Caco-2 (cell line): ENCODE results near the gene PSMG3. TPM values are rescaled to one million over a fixed set of nuclear protein-coding genes. Genes with fewer than 3 reads are reported as not detected.

Experiments
- BruUV-seq: library from RNA; stranded (reverse); fragments of 400-500 nt; replicated peaks from 2 replicates; lab custom pipeline; 2021; lab: Mats Ljungman, UMichigan
- CTCF ChIA-PET: fragments of 300-600 bp; sonication (Branson Sonifier 250); formaldehyde crosslinking; loops from one replicate; lab custom pipeline; 2022; ENCODE audit warnings: antibody characterized with exemption; lab: Charles Lee
- POLR2A ChIA-PET: fragments of 300-600 bp; sonication (Branson Sonifier 250); formaldehyde crosslinking; loops from one replicate; lab custom pipeline; 2022; ENCODE audit warnings: antibody characterized with exemption; lab: Charles Lee
- DNase-seq, 2 experiments: peaks; one replicate each; pipeline versions ENCODE4 v3.0.0 to v3.0.0-alpha.2; 2020 to 2022
- H3K27me3 ChIP-seq: replicated peaks from 2 replicates; pipeline ENCODE4 v1.6.0; 2011; ENCODE audit warnings: low read length; ENCODE audit not compliant: control insufficient read depth, insufficient read depth
- H3K36me3 ChIP-seq: 2 replicates; pipeline ENCODE4 v1.5.1; 2011; ENCODE audit warnings: low read length; ENCODE audit not compliant: control insufficient read depth, insufficient read depth
- H3K4me1 ChIP-seq: fragments of 250-450 bp; sonication (Bioruptor Pico); 2 replicates; pipeline ENCODE4 v1.5.1; 2020; ENCODE audit warnings: mild to moderate bottlenecking
- H3K4me3 ChIP-seq: 2 replicates; pipeline ENCODE4 v1.5.1; 2011; ENCODE audit warnings: low read depth, mild to moderate bottlenecking, control low read depth, low read length
- H3K9me3 ChIP-seq: fragments of 250-450 bp; sonication (Bioruptor Pico); 2 replicates; pipeline ENCODE4 v1.5.1; 2020; ENCODE audit warnings: mild to moderate bottlenecking, moderate library complexity
- H3K27ac Mint-ChIP-seq: one replicate; pipeline ENCODE4 v1.8.0; 2022; ENCODE audit warnings: mixed read lengths; ENCODE audit not compliant: unreplicated experiment
- H3K27me3 Mint-ChIP-seq: one replicate; pipeline ENCODE4 v1.8.0; 2022; ENCODE audit warnings: mixed read lengths; ENCODE audit not compliant: insufficient read depth, unreplicated experiment
- H3K36me3 Mint-ChIP-seq: one replicate; pipeline ENCODE4 v1.8.0; 2022; ENCODE audit warnings: mild to moderate bottlenecking, mixed read lengths; ENCODE audit not compliant: insufficient read depth, unreplicated experiment
- H3K4me1 Mint-ChIP-seq: one replicate; pipeline ENCODE4 v1.8.0; 2022; ENCODE audit warnings: low read depth, mixed read lengths; ENCODE audit not compliant: unreplicated experiment
- H3K4me3 Mint-ChIP-seq: one replicate; pipeline ENCODE4 v1.8.0; 2022; ENCODE audit warnings: mild to moderate bottlenecking, moderate library complexity, mixed read lengths; ENCODE audit not compliant: unreplicated experiment
- H3K9me3 Mint-ChIP-seq: one replicate; pipeline ENCODE4 v1.8.0; 2022; ENCODE audit warnings: mixed read lengths; ENCODE audit not compliant: unreplicated experiment
- intact Hi-C: fragments of 100-400 bp; cut with micrococcal nuclease; formaldehyde crosslinking; loops from one replicate; pipeline ENCODE4 v1.10.0; 2022; ENCODE audit not compliant: unreplicated experiment
- total RNA-seq: library from RNA; stranded (reverse); gene quantifications from 2 replicates; pipeline ENCODE4 v1.2.3, GENCODE V29; 2022
- TF ChIP-seq, protein P1 (sequence below), 2 experiments: fragments of 200-600 bp in 1 of 2; IDR thresholded peaks; 1 replicate in 1 of 2; 2 replicates in 1 of 2; pipeline versions ENCODE4 v1.5.1 to v1.8.0; 2011 to 2022; ENCODE audit warnings: antibody characterized with exemption in 1 of 2, control low read depth in 1 of 2, inconsistent platforms in 1 of 2, low read depth in 1 of 2, low read length in 1 of 2, mild to moderate bottlenecking in 1 of 2, moderate library complexity in 1 of 2; ENCODE audit not compliant: insufficient read depth in 1 of 2, severe bottlenecking in 1 of 2, unreplicated experiment in 1 of 2

Gene PSMG3
- total RNA-seq, 1 experiment from 2014 or later: 35.1 TPM

GRCh38 chr7:1591876-1592275 is 22.0 kb upstream of the PSMG3 start:
- Mint-ChIP-seq H3K4me1 (no peaks in the 10 kb centered on the region), H3K27me3 (peaks cover 32% of the 10 kb centered on the region), H3K4me3 (no peak overlapping the region), H3K9me3 (peaks cover 10% of the 10 kb centered on the region), H3K27ac (no peak overlapping the region), H3K36me3 (no peaks in the 10 kb centered on the region)
- no TSS peak for BruUV-seq
- intact Hi-C loops: no loop called here
- no peak for DNase-seq
- ChIA-PET CTCF (interaction anchor here (0.7 to 1.0 kb wide), 2 partner anchors 9 to 13 kb away, joined by 3 to 4 read pairs; no protein-coding TSS in a partner anchor), POLR2A (no interaction called here)
- TF ChIP-seq, protein P1, sequence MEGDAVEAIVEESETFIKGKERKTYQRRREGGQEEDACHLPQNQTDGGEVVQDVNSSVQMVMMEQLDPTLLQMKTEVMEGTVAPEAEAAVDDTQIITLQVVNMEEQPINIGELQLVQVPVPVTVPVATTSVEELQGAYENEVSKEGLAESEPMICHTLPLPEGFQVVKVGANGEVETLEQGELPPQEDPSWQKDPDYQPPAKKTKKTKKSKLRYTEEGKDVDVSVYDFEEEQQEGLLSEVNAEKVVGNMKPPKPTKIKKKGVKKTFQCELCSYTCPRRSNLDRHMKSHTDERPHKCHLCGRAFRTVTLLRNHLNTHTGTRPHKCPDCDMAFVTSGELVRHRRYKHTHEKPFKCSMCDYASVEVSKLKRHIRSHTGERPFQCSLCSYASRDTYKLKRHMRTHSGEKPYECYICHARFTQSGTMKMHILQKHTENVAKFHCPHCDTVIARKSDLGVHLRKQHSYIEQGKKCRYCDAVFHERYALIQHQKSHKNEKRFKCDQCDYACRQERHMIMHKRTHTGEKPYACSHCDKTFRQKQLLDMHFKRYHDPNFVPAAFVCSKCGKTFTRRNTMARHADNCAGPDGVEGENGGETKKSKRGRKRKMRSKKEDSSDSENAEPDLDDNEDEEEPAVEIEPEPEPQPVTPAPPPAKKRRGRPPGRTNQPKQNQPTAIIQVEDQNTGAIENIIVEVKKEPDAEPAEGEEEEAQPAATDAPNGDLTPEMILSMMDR (IDR thresholded peaks at IDR 0.05; ENCODE audit: insufficient read depth in 1 of 2, low read depth in 1 of 2, low read length in 1 of 2, severe bottlenecking in 1 of 2, unreplicated experiment in 1 of 2): no peak
- no peak overlapping the region for H3K4me3 ChIP-seq
- no peaks in the 10 kb centered on the region for H3K27me3 ChIP-seq
- H3K9me3 ChIP-seq: peaks cover 8% of the 10 kb centered on the region
- H3K36me3 ChIP-seq: no peaks in the 10 kb centered on the region
- H3K4me1 ChIP-seq: no peaks in the 10 kb centered on the region

- Histone ChIP-seq H3K4me3 (no peak overlapping the region), H3K4me1 (no peaks in the 10 kb centered on the region), H3K9me3 (peaks cover 8% of the 10 kb centered on the region), H3K27me3 (no peaks in the 10 kb centered on the region), H3K36me3 (no peaks in the 10 kb centered on the region)
- Mint-ChIP-seq H3K4me3 (no peak overlapping the region), H3K4me1 (no peaks in the 10 kb centered on the region), H3K27ac (no peak overlapping the region), H3K9me3 (peaks cover 10% of the 10 kb centered on the region), H3K27me3 (peaks cover 29% of the 10 kb centered on the region), H3K36me3 (no peaks in the 10 kb centered on the region)
- DNase-seq: no peak
- ChIA-PET CTCF (interaction anchor here (1.0 kb wide), 2 partner anchors 12 to 116 kb away, joined by 3 to 4 read pairs; no protein-coding TSS in a partner anchor), POLR2A (no interaction called here)
- intact Hi-C loops: no loop called here
- BruUV-seq: no TSS peak
- TF ChIP-seq, protein P1 (IDR thresholded peaks at IDR 0.05; ENCODE audit: insufficient read depth in 1 of 2, low read depth in 1 of 2, low read length in 1 of 2, severe bottlenecking in 1 of 2, unreplicated experiment in 1 of 2): no peak
Measured at GRCh38 chr7:1591396-1591795, 21.6 kb upstream of the PSMG3 start.

DNA sequence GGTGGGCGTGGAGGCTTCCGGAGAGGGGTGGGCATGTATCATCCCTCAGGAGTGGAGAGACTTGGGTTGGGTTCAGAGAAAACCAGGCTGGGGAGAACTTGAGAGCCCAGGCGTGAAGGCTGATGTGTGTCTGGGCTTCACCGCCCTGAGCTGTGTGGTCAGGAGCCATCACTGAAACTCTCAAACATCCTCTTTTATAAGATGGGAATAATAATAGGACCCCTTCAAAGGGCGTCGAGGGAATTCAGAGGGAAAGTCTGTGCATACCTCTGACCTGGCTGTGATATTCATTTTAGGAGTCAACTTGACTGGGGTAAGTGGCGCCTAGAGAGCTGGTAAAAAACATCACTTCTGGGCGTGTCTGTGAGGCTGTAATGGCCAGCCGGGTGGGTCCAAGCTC is 21.1 kb upstream of the PSMG3 start:
- Mint-ChIP-seq H3K4me1 (no peaks in the 10 kb centered on the region), H3K4me3 (no peak overlapping the region), H3K36me3 (no peaks in the 10 kb centered on the region), H3K27me3 (peaks cover 29% of the 10 kb centered on the region), H3K9me3 (peaks cover 10% of the 10 kb centered on the region), H3K27ac (no peak overlapping the region)
- H3K4me1 ChIP-seq: no peaks in the 10 kb centered on the region
- no peak for DNase-seq
- ChIA-PET CTCF (interaction anchor here (0.5 to 1.0 kb wide), 3 partner anchors 12 to 117 kb away, joined by 3 to 8 read pairs (median 4); no protein-coding TSS in a partner anchor), POLR2A (no interaction called here)
- H3K9me3 ChIP-seq: peaks cover 8% of the 10 kb centered on the region
- no peak overlapping the region for H3K4me3 ChIP-seq
- no TSS peak for BruUV-seq
- no peaks in the 10 kb centered on the region for H3K27me3 ChIP-seq
- TF ChIP-seq, protein P1 (IDR thresholded peaks at IDR 0.05; ENCODE audit: insufficient read depth in 1 of 2, low read depth in 1 of 2, low read length in 1 of 2, severe bottlenecking in 1 of 2, unreplicated experiment in 1 of 2): no peak
- H3K36me3 ChIP-seq: no peaks in the 10 kb centered on the region
- intact Hi-C loops: no loop called here
